ENCODE results near the gene UMAD1.

Gene UMAD1

DNA sequence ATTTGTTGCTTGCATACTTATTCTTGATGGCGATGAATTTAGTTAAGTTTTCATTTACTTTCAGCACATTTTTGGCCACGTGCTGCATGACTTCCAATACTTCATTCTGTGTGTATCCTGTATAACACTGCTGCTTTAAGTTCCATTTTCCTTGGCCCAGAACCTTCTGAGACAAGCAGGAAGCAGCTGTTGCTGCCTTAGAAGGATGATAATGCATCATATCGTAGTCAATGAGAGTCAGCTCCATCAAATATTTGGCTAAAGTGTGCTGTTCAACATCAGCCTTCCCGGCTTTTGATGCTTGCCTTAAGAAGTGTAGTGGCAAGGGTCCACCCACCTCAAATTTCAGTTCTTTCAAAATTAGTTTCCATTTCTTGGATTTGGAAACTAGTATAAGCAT, 268.8 kb downstream of the UMAD1 start:
- no peak overlapping the region for H3K9ac ChIP-seq (ENCODE audit: low read depth, low read length)
- no peak overlapping the region for H3K4me3 ChIP-seq (ENCODE audit: low read length)
- no peaks in the 10 kb centered on the region for H3K9me3 ChIP-seq (ENCODE audit: insufficient read depth, low read depth, low read length)
- no peaks in the 10 kb centered on the region for H3K27me3 ChIP-seq (ENCODE audit: insufficient read depth, low read length)
- H3K36me3 ChIP-seq (ENCODE audit: insufficient read depth, low read depth, low read length): no peaks in the 10 kb centered on the region
- H3K4me1 ChIP-seq (ENCODE audit: insufficient read depth, low read length): peaks cover 15% of the 10 kb centered on the region; the same call in 1 of the 2 replicates
- no peak overlapping the region for H3K27ac ChIP-seq (ENCODE audit: low read length)

DNA sequence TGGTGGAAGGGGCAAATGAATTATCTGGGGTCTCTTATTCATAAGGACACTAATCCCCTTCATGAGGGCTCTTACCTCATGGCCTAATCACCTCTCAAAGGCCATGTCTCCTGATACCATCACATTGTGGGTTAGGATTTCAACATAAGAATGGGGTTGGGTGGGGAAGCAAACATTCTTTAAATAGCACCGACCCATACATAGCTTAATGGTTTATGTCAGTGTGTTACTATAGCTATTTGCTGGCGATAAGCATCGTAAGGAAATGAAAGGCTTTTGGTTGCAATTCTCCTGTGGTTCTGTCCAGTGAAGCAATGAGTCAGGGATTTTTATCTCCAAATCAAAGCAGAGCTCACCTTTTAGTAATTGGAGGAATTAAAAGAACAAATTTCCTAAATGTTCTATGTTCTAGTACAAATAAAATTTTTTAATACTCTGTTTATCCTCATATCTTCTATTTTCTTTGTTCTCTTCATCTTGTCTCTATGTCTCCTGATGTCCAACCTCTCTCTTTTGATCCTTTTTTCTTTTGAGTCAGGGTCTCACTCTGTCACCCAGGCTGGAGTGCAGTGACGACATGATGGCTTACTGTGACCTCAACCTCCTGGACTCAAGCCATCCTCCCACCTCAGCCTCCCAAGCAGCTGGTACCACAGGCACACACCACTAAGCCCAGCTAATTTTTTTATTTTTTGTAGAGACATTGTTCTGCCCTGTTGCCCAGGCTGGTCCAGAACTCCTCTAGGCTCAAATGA, 271.0 kb downstream of the UMAD1 start:
- H3K4me1 ChIP-seq (ENCODE audit: insufficient read depth, low read length): peaks cover 15% of the 10 kb centered on the region; the same call in 1 of the 2 replicates
- no peak overlapping the region for H3K27ac ChIP-seq (ENCODE audit: low read length)
- no peaks in the 10 kb centered on the region for H3K9me3 ChIP-seq (ENCODE audit: insufficient read depth, low read depth, low read length)
- H3K4me3 ChIP-seq (ENCODE audit: low read length): peak overlapping the region; percentile 29; the same call in 1 of the 2 replicates
- no peak overlapping the region for H3K9ac ChIP-seq (ENCODE audit: low read depth, low read length)
- H3K36me3 ChIP-seq (ENCODE audit: insufficient read depth, low read depth, low read length): no peaks in the 10 kb centered on the region
- H3K27me3 ChIP-seq (ENCODE audit: insufficient read depth, low read length): no peaks in the 10 kb centered on the region

DNA sequence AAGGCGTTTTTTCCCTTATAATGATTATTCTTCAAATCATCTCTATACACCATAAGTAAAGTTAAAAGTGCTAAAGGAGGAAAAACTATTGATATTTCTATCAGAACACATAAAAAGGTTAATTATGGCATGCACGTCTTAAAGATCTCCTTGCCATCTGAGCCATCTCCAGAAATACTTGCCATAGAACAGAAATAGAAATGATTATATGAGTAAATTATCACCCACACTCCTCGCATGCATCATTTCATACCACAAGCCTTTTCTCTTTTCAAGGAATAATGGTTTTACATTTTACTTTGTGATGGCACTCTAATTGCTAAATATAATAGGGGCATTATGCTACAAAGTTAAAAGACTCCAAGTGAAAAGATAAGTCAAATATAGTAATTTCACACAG, 272.4 kb downstream of the UMAD1 start:
- H3K36me3 ChIP-seq (ENCODE audit: insufficient read depth, low read depth, low read length): no peaks in the 10 kb centered on the region
- no peak overlapping the region for H3K9ac ChIP-seq (ENCODE audit: low read depth, low read length)
- H3K27ac ChIP-seq (ENCODE audit: low read length): no peak overlapping the region
- no peaks in the 10 kb centered on the region for H3K27me3 ChIP-seq (ENCODE audit: insufficient read depth, low read length)
- peaks cover 15% of the 10 kb centered on the region; the same call in 1 of the 2 replicates for H3K4me1 ChIP-seq (ENCODE audit: insufficient read depth, low read length)
- H3K9me3 ChIP-seq (ENCODE audit: insufficient read depth, low read depth, low read length): no peaks in the 10 kb centered on the region
- no peak overlapping the region for H3K4me3 ChIP-seq (ENCODE audit: low read length)

DNA sequence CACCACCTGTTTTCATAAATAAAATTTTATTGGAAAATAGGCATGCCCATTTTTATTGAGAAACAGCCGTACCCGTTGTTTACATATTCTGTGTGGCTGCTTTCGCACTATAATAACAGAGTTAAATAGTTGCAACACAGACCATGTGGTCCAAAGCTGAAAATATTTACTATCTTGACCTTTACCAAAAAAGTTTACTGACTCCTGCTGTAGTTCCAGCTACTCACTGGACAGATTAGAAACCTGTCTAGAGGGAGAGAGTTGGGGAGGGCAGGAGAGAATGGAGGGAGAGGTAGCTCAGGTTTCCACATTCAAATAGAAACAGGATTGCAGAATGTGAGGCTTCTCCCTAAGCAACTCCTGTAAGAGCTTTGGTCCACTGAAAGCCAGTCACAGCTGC, 273.0 kb downstream of the UMAD1 start:
- Histone ChIP-seq H3K9ac (ENCODE audit: low read depth, low read length) (no peak overlapping the region), H3K27ac (ENCODE audit: low read length) (no peak overlapping the region), H3K27me3 (ENCODE audit: insufficient read depth, low read length) (no peaks in the 10 kb centered on the region), H3K36me3 (ENCODE audit: insufficient read depth, low read depth, low read length) (no peaks in the 10 kb centered on the region), H3K4me1 (ENCODE audit: insufficient read depth, low read length) (peaks cover 15% of the 10 kb centered on the region; the same call in 1 of the 2 replicates), H3K9me3 (ENCODE audit: insufficient read depth, low read depth, low read length) (no peaks in the 10 kb centered on the region), H3K4me3 (ENCODE audit: low read length) (no peak overlapping the region)

DNA sequence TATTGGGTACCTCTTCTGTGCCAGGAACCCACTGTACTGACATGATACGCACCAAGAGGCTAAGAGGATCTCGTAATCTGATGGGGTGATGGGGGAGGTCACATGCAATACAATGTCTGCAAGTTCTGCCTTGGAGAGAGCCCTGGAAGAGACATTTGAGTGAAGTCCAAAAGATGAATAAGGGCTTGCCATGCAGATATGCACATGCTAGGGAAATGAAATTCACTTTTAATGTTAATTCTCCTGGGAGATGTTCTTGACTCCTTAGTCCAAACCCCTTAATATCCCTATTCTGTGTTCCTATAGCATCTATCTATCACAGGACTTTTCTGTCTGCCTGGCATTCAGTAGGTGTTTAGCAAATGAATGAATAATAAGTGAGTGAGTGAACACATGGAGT, 274.0 kb downstream of the UMAD1 start:
- Histone ChIP-seq H3K27ac (ENCODE audit: low read length) (no peak overlapping the region), H3K36me3 (ENCODE audit: insufficient read depth, low read depth, low read length) (no peaks in the 10 kb centered on the region), H3K27me3 (ENCODE audit: insufficient read depth, low read length) (no peaks in the 10 kb centered on the region), H3K9me3 (ENCODE audit: insufficient read depth, low read depth, low read length) (no peaks in the 10 kb centered on the region), H3K4me1 (ENCODE audit: insufficient read depth, low read length) (peaks cover 24% of the 10 kb centered on the region; the same call in 1 of the 2 replicates), H3K9ac (ENCODE audit: low read depth, low read length) (no peak overlapping the region), H3K4me3 (ENCODE audit: low read length) (no peak overlapping the region)

DNA sequence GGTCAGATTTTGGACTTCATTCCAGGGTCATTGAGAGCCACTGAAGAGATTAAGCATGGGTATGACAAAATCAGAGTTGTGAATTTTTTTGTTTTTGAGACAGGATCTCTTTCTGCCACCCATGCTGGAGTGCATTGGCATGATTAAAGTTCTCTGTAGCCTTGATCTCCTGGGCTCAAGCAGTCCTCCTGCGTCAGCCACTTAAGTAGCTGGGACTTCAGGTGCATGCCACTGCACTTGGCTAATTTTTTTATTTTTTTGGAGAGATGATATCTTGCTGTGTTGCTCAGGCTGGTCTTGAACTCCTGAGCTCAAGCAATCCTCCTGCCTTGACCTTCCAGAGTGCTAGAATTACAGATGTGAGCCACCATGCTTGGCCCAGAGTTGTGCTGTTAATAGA, 275.5 kb downstream of the UMAD1 start:
- peaks cover 34% of the 10 kb centered on the region; the same call in 1 of the 2 replicates for H3K4me1 ChIP-seq (ENCODE audit: insufficient read depth, low read length)
- H3K9me3 ChIP-seq (ENCODE audit: insufficient read depth, low read depth, low read length): no peaks in the 10 kb centered on the region
- no peak overlapping the region for H3K9ac ChIP-seq (ENCODE audit: low read depth, low read length)
- H3K36me3 ChIP-seq (ENCODE audit: insufficient read depth, low read depth, low read length): no peaks in the 10 kb centered on the region
- no peaks in the 10 kb centered on the region for H3K27me3 ChIP-seq (ENCODE audit: insufficient read depth, low read length)
- H3K27ac ChIP-seq (ENCODE audit: low read length): no peak overlapping the region
- H3K4me3 ChIP-seq (ENCODE audit: low read length): no peak overlapping the region

DNA sequence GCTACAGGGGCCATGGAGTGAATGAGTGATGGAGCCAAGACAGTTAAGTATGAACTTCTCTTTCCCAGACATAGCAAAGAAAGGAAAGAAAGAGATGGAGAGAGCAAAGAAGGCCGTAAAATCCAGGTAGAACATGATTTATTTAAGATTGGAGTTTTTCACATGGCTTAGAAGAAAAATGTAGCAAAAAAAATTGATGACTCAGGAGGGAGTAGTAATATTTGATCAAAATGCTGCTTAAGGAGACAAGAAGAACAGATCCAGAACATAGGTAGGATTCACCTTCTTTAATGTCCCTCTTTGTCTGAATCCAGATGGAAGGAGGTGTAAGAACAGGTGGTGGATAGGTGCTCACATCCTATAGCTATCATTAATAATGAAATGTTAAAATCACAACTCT, 277.0 kb downstream of the UMAD1 start:
- no peak overlapping the region for H3K4me3 ChIP-seq (ENCODE audit: low read length)
- H3K27ac ChIP-seq (ENCODE audit: low read length): no peak overlapping the region
- no peaks in the 10 kb centered on the region for H3K9me3 ChIP-seq (ENCODE audit: insufficient read depth, low read depth, low read length)
- no peaks in the 10 kb centered on the region for H3K36me3 ChIP-seq (ENCODE audit: insufficient read depth, low read depth, low read length)
- H3K4me1 ChIP-seq (ENCODE audit: insufficient read depth, low read length): peaks cover 32% of the 10 kb centered on the region; the same call in 1 of the 2 replicates
- no peaks in the 10 kb centered on the region for H3K27me3 ChIP-seq (ENCODE audit: insufficient read depth, low read length)
- H3K9ac ChIP-seq (ENCODE audit: low read depth, low read length): no peak overlapping the region

DNA sequence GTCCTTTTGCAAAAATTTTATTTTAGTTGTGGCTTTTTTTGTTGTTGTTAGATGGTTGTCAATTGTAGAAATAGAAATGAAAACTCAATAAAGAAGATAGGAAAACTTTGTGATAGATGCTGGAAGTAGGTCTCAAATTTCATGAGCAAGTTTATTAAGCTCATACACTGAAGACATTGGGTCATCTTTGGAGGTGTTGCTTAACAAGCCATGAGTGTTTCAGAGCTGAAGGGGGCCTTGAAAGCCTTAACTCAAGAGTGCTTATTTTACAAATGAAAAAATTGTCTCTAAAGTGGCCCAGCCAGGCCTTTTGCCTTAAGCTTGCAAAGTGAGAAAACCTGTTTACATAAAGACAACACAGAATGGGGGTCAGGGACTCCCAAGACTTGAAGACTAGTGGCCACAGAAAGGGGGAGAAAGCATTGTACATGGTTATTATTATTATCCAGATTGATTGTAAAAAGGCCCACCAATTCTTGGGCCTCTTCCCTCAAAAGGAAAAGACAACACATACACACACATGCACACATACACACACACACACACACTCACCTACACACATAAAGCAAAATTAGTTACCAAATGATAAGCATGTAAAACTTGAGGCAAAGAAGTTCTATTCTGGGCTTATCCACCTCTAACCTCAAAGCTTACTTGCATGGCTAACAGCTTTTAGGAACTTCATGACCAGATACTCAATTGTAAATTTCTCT, 278.3 kb downstream of the UMAD1 start:
- Histone ChIP-seq H3K4me1 (ENCODE audit: insufficient read depth, low read length) (peaks cover 39% of the 10 kb centered on the region), H3K9me3 (ENCODE audit: insufficient read depth, low read depth, low read length) (no peaks in the 10 kb centered on the region), H3K36me3 (ENCODE audit: insufficient read depth, low read depth, low read length) (no peaks in the 10 kb centered on the region), H3K27ac (ENCODE audit: low read length) (no peak overlapping the region), H3K9ac (ENCODE audit: low read depth, low read length) (no peak overlapping the region), H3K27me3 (ENCODE audit: insufficient read depth, low read length) (no peaks in the 10 kb centered on the region), H3K4me3 (ENCODE audit: low read length) (no peak overlapping the region)

DNA sequence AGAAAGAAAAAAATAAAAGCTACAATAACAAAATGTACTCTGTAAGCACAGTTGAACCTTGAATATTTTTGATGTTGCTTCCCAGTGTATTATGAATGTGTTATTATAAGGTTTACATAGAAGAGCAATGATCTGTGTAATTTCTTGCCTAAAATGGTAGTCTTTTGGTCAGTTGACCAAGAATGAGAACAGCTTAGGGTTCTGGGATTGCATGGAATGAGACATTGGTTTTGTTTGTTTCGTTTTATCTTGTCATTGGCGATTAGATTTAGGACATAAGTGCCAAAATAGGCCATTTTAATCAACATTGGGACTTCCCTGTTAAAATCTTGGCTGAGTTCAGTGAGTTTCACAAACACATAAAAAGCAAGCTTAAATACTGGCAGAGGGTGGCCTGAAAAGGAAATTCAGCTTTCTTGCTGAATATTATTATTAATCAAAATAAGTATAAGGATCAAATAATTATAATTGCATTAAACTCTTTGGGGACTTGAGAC, 278.9 kb downstream of the UMAD1 start:
- Histone ChIP-seq H3K27ac (ENCODE audit: low read length) (no peak overlapping the region), H3K27me3 (ENCODE audit: insufficient read depth, low read length) (no peaks in the 10 kb centered on the region), H3K4me1 (ENCODE audit: insufficient read depth, low read length) (peaks cover 43% of the 10 kb centered on the region), H3K9me3 (ENCODE audit: insufficient read depth, low read depth, low read length) (no peaks in the 10 kb centered on the region), H3K36me3 (ENCODE audit: insufficient read depth, low read depth, low read length) (no peaks in the 10 kb centered on the region), H3K9ac (ENCODE audit: low read depth, low read length) (no peak overlapping the region), H3K4me3 (ENCODE audit: low read length) (no peak overlapping the region)

DNA sequence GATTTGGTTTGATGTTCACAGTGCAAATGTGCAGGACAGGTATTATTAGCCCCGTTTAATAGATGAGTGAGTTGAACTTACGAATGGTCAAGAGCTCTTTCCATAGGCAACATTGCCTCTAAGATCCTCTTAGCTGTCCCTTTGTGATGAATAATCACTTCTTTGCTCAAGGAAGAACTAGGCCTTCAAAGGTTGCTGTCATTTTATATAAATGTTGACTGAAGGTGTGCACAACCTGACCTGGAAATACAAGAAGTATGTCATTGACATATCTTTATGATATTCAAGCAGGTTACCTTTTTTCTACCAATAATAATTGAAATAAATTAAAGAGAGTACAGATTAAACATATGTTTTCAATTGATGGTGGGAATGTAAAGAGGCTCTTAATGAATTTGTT, 279.5 kb downstream of the UMAD1 start:
- Histone ChIP-seq H3K9ac (ENCODE audit: low read depth, low read length) (no peak overlapping the region), H3K9me3 (ENCODE audit: insufficient read depth, low read depth, low read length) (no peaks in the 10 kb centered on the region), H3K4me3 (ENCODE audit: low read length) (no peak overlapping the region), H3K4me1 (ENCODE audit: insufficient read depth, low read length) (peaks cover 43% of the 10 kb centered on the region), H3K36me3 (ENCODE audit: insufficient read depth, low read depth, low read length) (no peaks in the 10 kb centered on the region), H3K27me3 (ENCODE audit: insufficient read depth, low read length) (no peaks in the 10 kb centered on the region), H3K27ac (ENCODE audit: low read length) (no peak overlapping the region)

DNA sequence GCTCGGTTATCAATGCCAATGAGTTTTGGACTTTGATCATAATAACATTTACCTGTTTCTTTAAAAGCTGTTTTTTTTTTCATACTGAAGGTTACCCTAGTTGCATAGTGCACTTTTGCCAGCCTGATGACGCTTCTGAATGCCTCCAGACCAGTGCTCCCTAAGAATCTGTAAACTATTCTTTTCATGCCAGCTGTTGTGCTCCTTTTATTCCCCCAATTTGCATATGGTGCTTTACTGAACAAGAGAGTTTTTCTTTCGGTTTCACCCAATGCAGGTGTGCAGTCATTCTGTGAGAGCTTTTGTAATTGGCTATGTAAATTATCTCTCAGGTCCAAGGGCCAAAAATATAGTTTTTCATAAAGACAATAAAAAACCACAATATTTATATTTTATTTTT, 279.9 kb downstream of the UMAD1 start:
- H3K4me3 ChIP-seq (ENCODE audit: low read length): no peak overlapping the region
- no peak overlapping the region for H3K27ac ChIP-seq (ENCODE audit: low read length)
- no peaks in the 10 kb centered on the region for H3K9me3 ChIP-seq (ENCODE audit: insufficient read depth, low read depth, low read length)
- no peaks in the 10 kb centered on the region for H3K36me3 ChIP-seq (ENCODE audit: insufficient read depth, low read depth, low read length)
- H3K27me3 ChIP-seq (ENCODE audit: insufficient read depth, low read length): no peaks in the 10 kb centered on the region
- peaks cover 43% of the 10 kb centered on the region for H3K4me1 ChIP-seq (ENCODE audit: insufficient read depth, low read length)
- H3K9ac ChIP-seq (ENCODE audit: low read depth, low read length): no peak overlapping the region

DNA sequence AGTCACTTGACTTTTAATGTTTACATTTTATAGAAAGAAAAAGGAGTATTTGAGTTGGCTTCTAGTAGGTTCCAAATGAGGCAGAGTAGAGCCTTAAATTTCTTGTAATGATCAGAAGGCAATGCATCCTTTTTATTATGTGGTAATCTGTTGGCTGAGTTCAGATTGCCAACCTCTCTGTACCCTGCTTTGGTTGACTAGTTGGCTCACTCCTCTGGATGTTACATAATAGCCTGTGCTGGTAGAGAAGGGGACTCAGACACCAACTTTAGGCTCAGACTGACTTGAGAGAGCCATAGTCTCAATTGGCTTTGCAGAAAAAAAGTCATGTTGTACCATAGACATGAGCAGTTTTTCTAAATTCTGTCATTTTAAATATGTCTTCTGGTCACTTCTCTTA, 281.3 kb downstream of the UMAD1 start:
- Histone ChIP-seq H3K27ac (ENCODE audit: low read length) (no peak overlapping the region), H3K4me3 (ENCODE audit: low read length) (no peak overlapping the region), H3K9me3 (ENCODE audit: insufficient read depth, low read depth, low read length) (no peaks in the 10 kb centered on the region), H3K36me3 (ENCODE audit: insufficient read depth, low read depth, low read length) (no peaks in the 10 kb centered on the region), H3K4me1 (ENCODE audit: insufficient read depth, low read length) (peaks cover 43% of the 10 kb centered on the region), H3K27me3 (ENCODE audit: insufficient read depth, low read length) (no peaks in the 10 kb centered on the region), H3K9ac (ENCODE audit: low read depth, low read length) (no peak overlapping the region)
